GM19324 (cell line): ENCODE measurements around the gene L2HGDH.
A peak's percentile ranks its signal among the peaks of the same experiment; 100 is the strongest.
"Not testable (repeated sequence)": the region's sequence is repeated elsewhere in the genome, so short reads cannot be mapped to it uniquely, and the experiment has no call there.

Source experiments
- ATAC-seq: cut with Tn5 transposase; IDR thresholded peaks from one replicate; pipeline ENCODE4 v1.9.1; 2021; ENCODE audit warnings: mild to moderate bottlenecking, moderate library complexity; ENCODE audit not compliant: unreplicated experiment, low FRiP score

Gene L2HGDH

GRCh38 chr14:50340045-50340444 lies 28.0 kb upstream of the L2HGDH start:
- ATAC-seq = no peak

GRCh38 chr14:50339178-50339804 lies 27.3 kb upstream of the L2HGDH start:
- ATAC-seq = no peak

GRCh38 chr14:50338587-50338986 lies 26.6 kb upstream of the L2HGDH start:
- no peak for ATAC-seq

GRCh38 chr14:50335989-50336824 lies 24.2 kb upstream of the L2HGDH start:
- ATAC-seq = no peak

- no peak for ATAC-seq
Observed at GRCh38 chr14:50335389-50335788, 23.4 kb upstream of the L2HGDH start.

- no peak for ATAC-seq
Observed at GRCh38 chr14:50334211-50334610, 22.2 kb upstream of the L2HGDH start.

GRCh38 chr14:50333014-50333509 lies 21.0 kb upstream of the L2HGDH start:
- ATAC-seq = no peak

GRCh38 chr14:50331596-50331995 lies 19.6 kb upstream of the L2HGDH start:
- no peak for ATAC-seq

GRCh38 chr14:50321009-50321660 lies 9.1 kb upstream of the L2HGDH start:
- peak; percentile 83 for ATAC-seq

- no peak for ATAC-seq
Observed at GRCh38 chr14:50320283-50320682, 8.3 kb upstream of the L2HGDH start.

- no peak for ATAC-seq
Observed at GRCh38 chr14:50319721-50320120, 7.7 kb upstream of the L2HGDH start.

GRCh38 chr14:50319293-50319692 lies 7.3 kb upstream of the L2HGDH start:
- no peak for ATAC-seq

GRCh38 chr14:50318031-50318626 lies 6.1 kb upstream of the L2HGDH start:
- no peak for ATAC-seq

- ATAC-seq = not testable (repeated sequence)
Observed at GRCh38 chr14:50314098-50314497, 2.1 kb upstream of the L2HGDH start.

GRCh38 chr14:50312734-50313054 lies 665 bp upstream of the L2HGDH start:
- no peak for ATAC-seq

- no peak for ATAC-seq
Observed at GRCh38 chr14:50311337-50311971, 575 bp downstream of the L2HGDH start.

GRCh38 chr14:50310445-50310844 lies 1.6 kb downstream of the L2HGDH start:
- no peak for ATAC-seq

GRCh38 chr14:50308363-50308915 lies 3.6 kb downstream of the L2HGDH start:
- ATAC-seq = no peak

GRCh38 chr14:50303744-50304471 lies 8.1 kb downstream of the L2HGDH start:
- no peak for ATAC-seq

GRCh38 chr14:50301914-50302313 lies 10.1 kb downstream of the L2HGDH start:
- ATAC-seq = no peak
